A673 (cell line): ENCODE results near the gene LDB2. TPM values are rescaled to one million over a fixed set of nuclear protein-coding genes. Genes with fewer than 3 reads are reported as not detected.

ENCODE experiments used
- BruUV-seq: library from RNA; stranded (reverse); fragments of 400-500 nt; replicated peaks from 2 replicates; lab custom pipeline; 2021; lab: Mats Ljungman, UMichigan
- CTCF ChIA-PET: fragments of 300-600 bp; sonication (Branson Sonifier 250); formaldehyde crosslinking; loops from one replicate; lab custom pipeline; 2022; ENCODE audit warnings: antibody characterized with exemption; lab: Charles Lee
- POLR2A ChIA-PET: fragments of 300-600 bp; sonication (Branson Sonifier 250); formaldehyde crosslinking; loops from one replicate; lab custom pipeline; 2022; ENCODE audit warnings: antibody characterized with exemption; ENCODE audit not compliant: low non-redundant PET; lab: Charles Lee
- DNase-seq: peaks from one replicate; pipeline ENCODE4 v3.0.0-alpha.2; 2015; ENCODE audit warnings: low spot score
- H3K27ac ChIP-seq: fragments of 200-600 bp; sonication (generic); 2 replicates; pipeline ENCODE4 v1.5.1; 2016; ENCODE audit warnings: mixed run types, low read depth, mild to moderate bottlenecking, mixed read lengths, antibody characterized with exemption, low read length; ENCODE audit not compliant: poor library complexity, severe bottlenecking
- H3K27me3 ChIP-seq: fragments of 200-600 bp; sonication (generic); replicated peaks from 2 replicates; pipeline ENCODE4 v1.6.1; 2017; ENCODE audit warnings: mixed run types, low read depth, mild to moderate bottlenecking, mixed read lengths, antibody characterized with exemption, low read length; ENCODE audit not compliant: insufficient read depth, poor library complexity
- H3K36me3 ChIP-seq: fragments of 200-600 bp; sonication (generic); 2 replicates; pipeline ENCODE4 v1.6.1; 2016; ENCODE audit warnings: mixed run types, mild to moderate bottlenecking, mixed read lengths, antibody characterized with exemption, low read length; ENCODE audit not compliant: insufficient read depth, poor library complexity, severe bottlenecking
- H3K4me1 ChIP-seq: fragments of 200-600 bp; sonication (generic); 2 replicates; pipeline ENCODE4 v1.6.1; 2017; ENCODE audit warnings: mixed run types, mild to moderate bottlenecking, mixed read lengths, antibody characterized with exemption, low read length; ENCODE audit not compliant: insufficient read depth, poor library complexity, severe bottlenecking
- H3K4me3 ChIP-seq: fragments of 200-600 bp; sonication (generic); 2 replicates; pipeline ENCODE4 v1.5.1; 2016; ENCODE audit warnings: low read depth, mixed run types, mild to moderate bottlenecking, mixed read lengths, low read length; ENCODE audit not compliant: poor library complexity, severe bottlenecking
- H3K9me3 ChIP-seq: fragments of 200-600 bp; sonication (generic); 2 replicates; pipeline ENCODE4 v1.6.1; 2016; ENCODE audit warnings: mixed run types, low read depth, mild to moderate bottlenecking, mixed read lengths, antibody characterized with exemption, low read length; ENCODE audit not compliant: poor library complexity, severe bottlenecking
- EZH2 ChIP-seq: fragments of 200-600 bp; sonication (generic); IDR thresholded peaks from 2 replicates; pipeline ENCODE4 v1.6.1; 2017; ENCODE audit warnings: borderline replicate concordance, low read depth, mild to moderate bottlenecking, mixed read lengths, antibody characterized with exemption, low read length; ENCODE audit not compliant: poor library complexity, severe bottlenecking
- intact Hi-C: fragments of 100-400 bp; cut with micrococcal nuclease; formaldehyde crosslinking; loops from one replicate; pipeline ENCODE4 v1.10.0; 2022; ENCODE audit not compliant: unreplicated experiment
- total RNA-seq: library from RNA; stranded (reverse); gene quantifications from 2 replicates; pipeline ENCODE4 v1.2.3, GENCODE V29; 2021
- TF ChIP-seq, protein P1 (sequence below): fragments of 300-800, 200-600 bp; sonication (generic); conservative IDR thresholded peaks from 2 replicates; pipeline ENCODE4 v1.5.1; 2017; ENCODE audit warnings: low read depth, mild to moderate bottlenecking, antibody characterized with exemption, low read length, moderate library complexity, mixed read lengths

Gene LDB2
- total RNA-seq, 1 experiment from 2014 or later: 47.4 TPM

GRCh38 chr4:16606691-16607090 is 291.8 kb downstream of the LDB2 start:
- intact Hi-C loops: no loop called here
- TF ChIP-seq, protein P1, sequence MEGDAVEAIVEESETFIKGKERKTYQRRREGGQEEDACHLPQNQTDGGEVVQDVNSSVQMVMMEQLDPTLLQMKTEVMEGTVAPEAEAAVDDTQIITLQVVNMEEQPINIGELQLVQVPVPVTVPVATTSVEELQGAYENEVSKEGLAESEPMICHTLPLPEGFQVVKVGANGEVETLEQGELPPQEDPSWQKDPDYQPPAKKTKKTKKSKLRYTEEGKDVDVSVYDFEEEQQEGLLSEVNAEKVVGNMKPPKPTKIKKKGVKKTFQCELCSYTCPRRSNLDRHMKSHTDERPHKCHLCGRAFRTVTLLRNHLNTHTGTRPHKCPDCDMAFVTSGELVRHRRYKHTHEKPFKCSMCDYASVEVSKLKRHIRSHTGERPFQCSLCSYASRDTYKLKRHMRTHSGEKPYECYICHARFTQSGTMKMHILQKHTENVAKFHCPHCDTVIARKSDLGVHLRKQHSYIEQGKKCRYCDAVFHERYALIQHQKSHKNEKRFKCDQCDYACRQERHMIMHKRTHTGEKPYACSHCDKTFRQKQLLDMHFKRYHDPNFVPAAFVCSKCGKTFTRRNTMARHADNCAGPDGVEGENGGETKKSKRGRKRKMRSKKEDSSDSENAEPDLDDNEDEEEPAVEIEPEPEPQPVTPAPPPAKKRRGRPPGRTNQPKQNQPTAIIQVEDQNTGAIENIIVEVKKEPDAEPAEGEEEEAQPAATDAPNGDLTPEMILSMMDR: no peak
- no peak for TF ChIP-seq EZH2
- Histone ChIP-seq H3K9me3 (peaks cover 7% of the 10 kb centered on the region), H3K4me1 (peaks cover 11% of the 10 kb centered on the region), H3K4me3 (no peak overlapping the region), H3K36me3 (no peaks in the 10 kb centered on the region), H3K27me3 (no peaks in the 10 kb centered on the region), H3K27ac (no peak overlapping the region)
- DNase-seq: no peak
- POLR2A ChIA-PET: no interaction called here
- CTCF ChIA-PET: no interaction called here
- BruUV-seq: no TSS peak

DNA sequence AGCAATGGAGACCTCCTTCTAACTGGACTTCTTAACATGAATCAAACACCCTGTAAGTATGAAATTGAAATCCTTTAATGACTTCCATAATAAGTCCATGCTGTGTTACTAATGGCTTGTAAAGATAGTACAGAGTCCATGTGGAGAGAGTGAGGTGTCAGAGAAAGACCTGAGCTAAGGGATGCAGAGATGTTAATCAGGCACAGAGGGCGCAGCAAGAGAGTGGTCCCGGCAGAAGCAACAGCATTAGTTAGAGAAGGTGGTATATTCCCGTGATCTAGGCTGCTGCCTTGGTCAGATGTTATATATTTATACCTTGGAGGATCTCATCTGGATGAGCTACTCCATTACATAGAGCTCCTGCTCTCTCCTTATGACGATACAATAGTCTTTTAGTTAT is 295.3 kb downstream of the LDB2 start:
- Histone ChIP-seq H3K27me3 (no peaks in the 10 kb centered on the region), H3K9me3 (peaks cover 7% of the 10 kb centered on the region), H3K4me3 (no peak overlapping the region), H3K36me3 (no peaks in the 10 kb centered on the region), H3K27ac (no peak overlapping the region), H3K4me1 (peaks cover 13% of the 10 kb centered on the region)
- intact Hi-C loops: no loop called here
- ChIA-PET POLR2A (interaction anchor here (0.5 kb wide), 1 partner anchor 508 kb away, joined by 3 read pairs; no protein-coding TSS in a partner anchor), CTCF (no interaction called here)
- TF ChIP-seq EZH2: no peak
- DNase-seq: no peak
- no TSS peak for BruUV-seq

GRCh38 chr4:16598597-16599206 is 299.7 kb downstream of the LDB2 start:
- intact Hi-C loops: no loop called here
- no peak for TF ChIP-seq EZH2
- TF ChIP-seq, protein P1: no peak
- Histone ChIP-seq H3K4me1 (peaks cover 20% of the 10 kb centered on the region), H3K36me3 (no peaks in the 10 kb centered on the region), H3K9me3 (no peaks in the 10 kb centered on the region), H3K27me3 (no peaks in the 10 kb centered on the region), H3K4me3 (no peak overlapping the region), H3K27ac (no peak overlapping the region)
- ChIA-PET CTCF (no interaction called here), POLR2A (no interaction called here)
- BruUV-seq: no TSS peak
- no peak for DNase-seq
